AG09309 (cell line): Measurements from ENCODE around the gene DLG1.

ENCODE experiments used
- DNase-seq: peaks from one replicate; pipeline ENCODE4 v3.0.0-alpha.2; 2010; ENCODE audit warnings: low read depth
- H3K4me3 ChIP-seq: 2 replicates; pipeline ENCODE4 v1.5.1; 2011; ENCODE audit warnings: mild to moderate bottlenecking, low read depth, low read length, moderate library complexity; ENCODE audit not compliant: control insufficient read depth
- CTCF ChIP-seq: IDR thresholded peaks from 2 replicates; pipeline ENCODE4 v1.5.1; 2011; ENCODE audit warnings: mild to moderate bottlenecking, low read depth, low read length, inconsistent platforms; ENCODE audit not compliant: insufficient read depth, control insufficient read depth; ENCODE audit errors: missing control alignments

DLG1 gene

DNA sequence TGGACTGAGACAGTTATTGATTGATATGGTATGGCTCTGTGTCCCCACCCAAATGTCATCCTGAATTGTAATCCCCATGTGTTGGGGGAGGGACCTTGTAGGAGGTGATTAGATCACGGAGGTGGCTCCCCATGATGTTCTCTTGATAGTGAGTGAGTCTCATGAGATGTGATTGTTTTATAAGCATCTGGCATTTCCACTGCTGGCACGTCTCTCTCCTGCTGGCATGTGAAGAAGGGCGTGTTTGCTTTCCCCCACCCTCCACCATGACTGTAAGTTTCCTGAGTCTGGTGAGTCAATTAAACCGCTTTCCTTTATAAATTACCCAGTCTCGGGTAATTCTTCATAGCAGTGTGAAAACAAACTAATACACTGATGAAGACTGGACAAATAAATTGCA is 163.2 kb downstream of the DLG1 start:
- H3K4me3 ChIP-seq = no peak overlapping the region
- no peak for TF ChIP-seq CTCF

GRCh38 chr3:197132916-197133530 is 165.4 kb downstream of the DLG1 start:
- TF ChIP-seq CTCF = no peak
- H3K4me3 ChIP-seq = no peak overlapping the region
- no peak for DNase-seq

More for the DNA sequence above, 163.2 kb downstream of the DLG1 start:
- no peak for DNase-seq

- no peak overlapping the region for H3K4me3 ChIP-seq
- DNase-seq = peak; percentile 10
- no peak for TF ChIP-seq CTCF
These were observed 172.8 kb downstream of the DLG1 start for GRCh38 chr3:197125636-197126035.

- H3K4me3 ChIP-seq = no peak overlapping the region
- DNase-seq = no peak
These were observed 173.7 kb downstream of the DLG1 start for GRCh38 chr3:197124713-197125112.

GRCh38 chr3:197122394-197122793 is 176.0 kb downstream of the DLG1 start:
- no peak for DNase-seq
- no peak for TF ChIP-seq CTCF
- no peak overlapping the region for H3K4me3 ChIP-seq

More at GRCh38 chr3:197124713-197125112, 173.7 kb downstream of the DLG1 start:
- no peak for TF ChIP-seq CTCF

DNA sequence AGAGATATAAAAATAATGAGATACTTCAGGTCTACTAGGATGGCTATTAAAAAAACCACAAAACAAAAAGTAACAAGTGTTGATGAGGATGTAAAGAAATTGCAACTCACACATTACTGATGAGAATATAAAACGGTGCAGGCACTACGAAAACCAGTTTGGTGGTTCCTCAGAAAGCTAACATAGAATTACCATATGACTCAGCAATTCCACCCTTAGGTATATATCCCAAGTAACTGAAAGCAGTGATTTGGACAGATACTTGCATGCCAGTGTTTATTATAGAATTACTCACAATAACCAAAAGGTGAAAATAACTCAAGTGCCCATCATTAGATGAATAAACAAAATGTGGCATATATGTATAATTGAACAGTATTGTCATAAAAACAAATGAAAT is 181.3 kb downstream of the DLG1 start:
- no peak for TF ChIP-seq CTCF

More for the DNA sequence above, 181.3 kb downstream of the DLG1 start:
- no peak for DNase-seq
- H3K4me3 ChIP-seq = no peak overlapping the region
